ENCODE results near the gene DNAAF1. TPM values are rescaled to one million over a fixed set of nuclear protein-coding genes. Genes with fewer than 3 reads are reported as not detected.

DNAAF1 gene
- polyA plus RNA-seq, 1 donor (not counting 4 experiments of a cell fraction or from before 2014, with no cell fraction given) = 0.01 TPM

- H3K4me3 ChIP-seq (ENCODE audit: control insufficient read depth in 2 of 3, extremely low read depth in 1 of 3, insufficient read depth in 2 of 3, low read depth in 1 of 3, low read length in 3 of 3) = no peak overlapping the region
- dilution Hi-C loops (cut with MboI; ENCODE audit: extremely low pct_ligation_motif_present, low sequenced_read_pairs) = no loop called here
- H3K4me2 ChIP-seq (ENCODE audit: control insufficient read depth, extremely low read depth, insufficient read depth, low read depth, low read length) = no peak overlapping the region
Observed at GRCh38 chr16:84155771-84156170, 10.7 kb downstream of the DNAAF1 start.

GRCh38 chr16:84156342-84156784 is 11.3 kb downstream of the DNAAF1 start:
- Histone ChIP-seq H3K27me3 (ENCODE audit: control insufficient read depth, extremely low read depth, insufficient read depth, low read length) (peaks cover 5% of the 10 kb centered on the region), H3K9me1 (ENCODE audit: control insufficient read depth, extremely low read depth, insufficient read depth, low read length) (no peaks in the 10 kb centered on the region), H4K20me1 (ENCODE audit: control insufficient read depth, extremely low read depth, insufficient read depth, low read length) (no peaks in the 10 kb centered on the region), H3K27ac (ENCODE audit: control insufficient read depth, insufficient read depth, low read length) (no peak overlapping the region), H3K4me1 (ENCODE audit: control insufficient read depth, extremely low read depth, insufficient read depth, low read length) (no peaks in the 10 kb centered on the region), H3K4me3 (ENCODE audit: control insufficient read depth in 2 of 3, extremely low read depth in 1 of 3, insufficient read depth in 2 of 3, low read depth in 1 of 3, low read length in 3 of 3) (no peak overlapping the region), H3K36me3 (ENCODE audit: control insufficient read depth in 2 of 2, extremely low read depth in 1 of 2, insufficient read depth in 2 of 2, low read length in 2 of 2) (no peaks in the 10 kb centered on the region), H3K4me2 (ENCODE audit: control insufficient read depth, extremely low read depth, insufficient read depth, low read depth, low read length) (no peak overlapping the region), H3K9me3 (ENCODE audit: control insufficient read depth, low read depth, low read length) (peaks cover 2% of the 10 kb centered on the region), H3K79me2 (ENCODE audit: control insufficient read depth, insufficient read depth, low read length) (no peaks in the 10 kb centered on the region), H3K9ac (ENCODE audit: control insufficient read depth, extremely low read depth, insufficient read depth, low read length) (no peak overlapping the region), H2AFZ (ENCODE audit: control insufficient read depth, low read length) (no peak overlapping the region)
- FAIRE-seq = no peak
- dilution Hi-C loops (cut with MboI; ENCODE audit: extremely low pct_ligation_motif_present, low sequenced_read_pairs) = no loop called here
- DNase-seq (ENCODE audit: low read depth, low spot score) = no peak
- TF ChIP-seq CTCF (optimal IDR thresholded peaks at IDR 0.05 in 1 of 3, IDR thresholded peaks at IDR 0.05 in 1 of 3, conservative IDR thresholded peaks at IDR 0.05 in 1 of 3; ENCODE audit: extremely low read depth in 1 of 3, insufficient read depth in 2 of 3, low read length in 3 of 3) (peak in 1 of 3 experiments; percentile 21), EZH2 (IDR thresholded peaks at IDR 0.05; ENCODE audit: low read length) (no peak)

More at GRCh38 chr16:84155771-84156170, 10.7 kb downstream of the DNAAF1 start:
- Histone ChIP-seq H3K9ac (ENCODE audit: control insufficient read depth, extremely low read depth, insufficient read depth, low read length) (no peak overlapping the region), H3K4me1 (ENCODE audit: control insufficient read depth, extremely low read depth, insufficient read depth, low read length) (no peaks in the 10 kb centered on the region), H4K20me1 (ENCODE audit: control insufficient read depth, extremely low read depth, insufficient read depth, low read length) (no peaks in the 10 kb centered on the region), H3K79me2 (ENCODE audit: control insufficient read depth, insufficient read depth, low read length) (no peaks in the 10 kb centered on the region), H3K36me3 (ENCODE audit: control insufficient read depth in 2 of 2, extremely low read depth in 1 of 2, insufficient read depth in 2 of 2, low read length in 2 of 2) (no peaks in the 10 kb centered on the region), H3K9me1 (ENCODE audit: control insufficient read depth, extremely low read depth, insufficient read depth, low read length) (no peaks in the 10 kb centered on the region), H3K27ac (ENCODE audit: control insufficient read depth, insufficient read depth, low read length) (no peak overlapping the region), H3K9me3 (ENCODE audit: control insufficient read depth, low read depth, low read length) (peaks cover 2% of the 10 kb centered on the region), H3K27me3 (ENCODE audit: control insufficient read depth, extremely low read depth, insufficient read depth, low read length) (peaks cover 5% of the 10 kb centered on the region), H2AFZ (ENCODE audit: control insufficient read depth, low read length) (no peak overlapping the region)
- TF ChIP-seq CTCF (optimal IDR thresholded peaks at IDR 0.05 in 1 of 3, IDR thresholded peaks at IDR 0.05 in 1 of 3, conservative IDR thresholded peaks at IDR 0.05 in 1 of 3; ENCODE audit: extremely low read depth in 1 of 3, insufficient read depth in 2 of 3, low read length in 3 of 3) (no peak), EZH2 (IDR thresholded peaks at IDR 0.05; ENCODE audit: low read length) (no peak)
- DNase-seq (ENCODE audit: low read depth, low spot score) (no peak), FAIRE-seq (no peak)

Measured in keratinocyte (primary cell).